HepG2 (cell line): Measurements from ENCODE around the gene ADGRV1. TPM values are rescaled to one million over a fixed set of nuclear protein-coding genes. Genes with fewer than 3 reads are reported as not detected.

ENCODE experiments used
- ATAC-seq: fragments of 200-7000 bp; cut with Tn5 transposase; 3 replicates; pipeline ENCODE4 v1.9.1; 2020; ENCODE audit warnings: mild to moderate bottlenecking, moderate library complexity
- BruUV-seq: library from RNA; stranded (reverse); fragments of 400-500 nt; replicated peaks from 2 replicates; lab custom pipeline; 2021; lab: Mats Ljungman, UMichigan
- CTCF ChIA-PET: fragments of 300-600 bp; formaldehyde crosslinking; extraction: SDS; loops from one replicate; lab custom pipeline; 2021; ENCODE audit warnings: low total read pairs, inconsistent platforms, low intra/inter-chr PET ratio; lab: Yijun Ruan, JAX
- POLR2A ChIA-PET: fragments of 350-600 bp; sonication (Branson Sonifier 250); formaldehyde crosslinking; loops from one replicate; lab custom pipeline; 2020; ENCODE audit warnings: antibody characterized with exemption, inconsistent platforms; lab: Yijun Ruan, JAX
- DNase-seq: peaks from one replicate; pipeline ENCODE4 v3.0.0-alpha.2; 2015; ENCODE audit warnings: low spot score
- FAIRE-seq: peaks from 3 replicates; lab custom pipeline; 2011; peaks lifted over from hg19 to GRCh38; lab: Jason Lieb, UNC
- H2AFZ ChIP-seq: one replicate; pipeline ENCODE4 v1.6.1; 2011; ENCODE audit warnings: low read length, inconsistent platforms
- H3K27ac ChIP-seq: fragments of 300-600 bp; 3 replicates; pipeline ENCODE4 v1.8.0; 2011; ENCODE audit warnings: mixed run types, mild to moderate bottlenecking, mixed read lengths, low read length, inconsistent platforms; ENCODE audit not compliant: insufficient read depth; ENCODE audit errors: extremely low read length
- H3K27me3 ChIP-seq, 2 experiments: fragments of 200-600 bp in 1 of 2; 2 replicates in 1 of 2; 3 replicates in 1 of 2; pipeline versions ENCODE4 v1.6.0 to v1.8.0; 2011; ENCODE audit warnings: low read length in 2 of 2, mild to moderate bottlenecking in 2 of 2, moderate library complexity in 2 of 2, inconsistent platforms in 1 of 2; ENCODE audit not compliant: insufficient read depth in 2 of 2, control insufficient read depth in 1 of 2
- H3K36me3 ChIP-seq, 2 experiments: fragments of 200-600 bp in 1 of 2; replicated peaks in 1 of 2; 2 replicates in 1 of 2; 3 replicates in 1 of 2; pipeline versions ENCODE4 v1.5.1 to v1.8.0; 2011; ENCODE audit warnings: low read length in 2 of 2, inconsistent platforms in 1 of 2; ENCODE audit not compliant: insufficient read depth in 2 of 2, control insufficient read depth in 1 of 2
- H3K4me1 ChIP-seq: 2 replicates; pipeline ENCODE4 v1.5.1; 2012; ENCODE audit warnings: low read length, inconsistent platforms; ENCODE audit not compliant: insufficient read depth
- H3K4me2 ChIP-seq: 2 replicates; pipeline ENCODE4 v1.6.0; 2011; ENCODE audit warnings: low read depth, low read length, inconsistent platforms
- H3K4me3 ChIP-seq, 3 experiments: fragments of 200-600 bp in 1 of 3; sonication (generic), shearing (Covaris generic) in 1 of 3; replicated peaks in 1 of 3; 2 replicates each; pipeline ENCODE4 v1.5.1; 2011 to 2016; ENCODE audit warnings: low read length in 3 of 3, inconsistent platforms in 2 of 3, low read depth in 2 of 3, mild to moderate bottlenecking in 2 of 3, control low read depth in 1 of 3, mixed read lengths in 1 of 3; ENCODE audit not compliant: insufficient read depth in 1 of 3
- H3K79me2 ChIP-seq: one replicate; pipeline ENCODE4 v1.6.1; 2011; ENCODE audit warnings: low read length, inconsistent platforms; ENCODE audit not compliant: insufficient read depth
- H3K9ac ChIP-seq: 2 replicates; pipeline ENCODE4 v1.6.0; 2011; ENCODE audit warnings: mild to moderate bottlenecking, low read depth, low read length, inconsistent platforms; ENCODE audit not compliant: insufficient read depth
- H3K9me3 ChIP-seq: 2 replicates; pipeline ENCODE4 v1.5.1; 2012; ENCODE audit warnings: mild to moderate bottlenecking, low read length
- H4K20me1 ChIP-seq: 2 replicates; pipeline ENCODE4 v1.6.0; 2011; ENCODE audit warnings: inconsistent platforms, mild to moderate bottlenecking, low read length, moderate library complexity; ENCODE audit not compliant: insufficient read depth
- CEBPB ChIP-seq: IDR thresholded peaks from 2 replicates; pipeline ENCODE4 v1.6.1; 2011; ENCODE audit warnings: low read depth, low read length, improper control_type of control experiment, borderline replicate concordance
- JUND ChIP-seq: sonication (generic); formaldehyde crosslinking; IDR thresholded peaks from 2 replicates; pipeline ENCODE4 v1.8.0; 2022; ENCODE audit warnings: mild to moderate bottlenecking, missing genetic modification reagents
- KDM2A ChIP-seq: sonication (generic); formaldehyde crosslinking; IDR thresholded peaks from 2 replicates; pipeline ENCODE4 v1.4.0; 2020; ENCODE audit warnings: low read depth, missing genetic modification reagents, borderline replicate concordance
- MAFG ChIP-seq: sonication (generic); formaldehyde crosslinking; IDR thresholded peaks from 2 replicates; pipeline ENCODE4 v1.5.1; 2020; ENCODE audit warnings: mild to moderate bottlenecking, missing genetic modification reagents
- MAFK ChIP-seq, 2 experiments: IDR thresholded peaks in 1 of 2; conservative IDR thresholded peaks in 1 of 2; 2 replicates each; pipeline ENCODE4 v1.6.1; 2011; ENCODE audit warnings: improper control_type of control experiment in 2 of 2, low read length in 2 of 2
- MBD4 ChIP-seq: IDR thresholded peaks from 2 replicates; pipeline ENCODE4 v1.6.1; 2012; ENCODE audit warnings: low read length, inconsistent platforms, borderline replicate concordance
- RAD21 ChIP-seq: fragments of 450-650 bp; formaldehyde crosslinking; IDR thresholded peaks from 2 replicates; pipeline ENCODE4 v1.5.0; 2020; ENCODE audit warnings: mild to moderate bottlenecking
- RELA ChIP-seq: sonication (generic); formaldehyde crosslinking; IDR thresholded peaks from 2 replicates; pipeline ENCODE4 v1.4.0; 2020; ENCODE audit warnings: missing genetic modification reagents
- TOE1 ChIP-seq: sonication (generic); formaldehyde crosslinking; IDR thresholded peaks from 2 replicates; pipeline ENCODE4 v1.4.0; 2020; ENCODE audit warnings: mild to moderate bottlenecking, missing genetic modification reagents
- ZBTB7A ChIP-seq: sonication (generic); formaldehyde crosslinking; IDR thresholded peaks from 2 replicates; pipeline ENCODE4 v1.8.0; 2022; ENCODE audit warnings: mild to moderate bottlenecking, missing genetic modification reagents
- ZFAT ChIP-seq: sonication (generic); formaldehyde crosslinking; conservative IDR thresholded peaks from 2 replicates; pipeline ENCODE4 v1.8.1; 2023; ENCODE audit warnings: missing genetic modification reagents, inconsistent platforms
- WGBS: methylation state at CpG from one replicate; pipeline ENCODE4 v1.1.6; 2017; ENCODE audit warnings: low lambda C conversion rate; 5-methylcytosine and 5-hydroxymethylcytosine counted together
- in situ Hi-C: cut with HindIII; loops from 2 replicates; pipeline ENCODE4 v1.10.0; 2017; ENCODE audit warnings: low pct_unique_long_range_greater_than_20kb; ENCODE audit not compliant: extremely low pct_ligation_motif_present
- intact Hi-C: fragments of 100-400 bp; cut with micrococcal nuclease; formaldehyde crosslinking; loops from one replicate; pipeline ENCODE4 v1.10.0; 2022; ENCODE audit not compliant: unreplicated experiment
- polyA plus RNA-seq, 8 experiments: library from polyadenylated mRNA; depleted of rRNA in 3 of 8; stranded (reverse) in 7 of 8; unstranded in 1 of 8; fragments of >200 nt; fragmentation: Illumina TruSeq in 4 of 8; extraction: Trizol in 4 of 8; gene quantifications; 2 replicates each; pipeline versions ENCODE4 v1.2.1 to v1.2.3, GENCODE V29; 2011 to 2016; ENCODE audit warnings: low read depth in 4 of 8, missing spikeins in 1 of 8, mixed read lengths in 1 of 8; ENCODE audit not compliant: insufficient read depth in 1 of 8
- total RNA-seq, 5 experiments: library from RNA; depleted of rRNA; stranded (reverse); fragments of >200 nt; fragmentation: Illumina TruSeq; extraction: Trizol; gene quantifications; 2 replicates each; pipeline ENCODE4 v1.2.3, GENCODE V29; 2016; ENCODE audit warnings: low read depth in 1 of 5

Gene ADGRV1
- total and polyA plus RNA-seq, 2 of the 13 experiments (the other 11 are each of a cell fraction or from before 2014, with no cell fraction given), result 1.7 to 3.9 TPM

- H3K4me1 ChIP-seq, result 0 out of 2 replicates have a peak, but pooled peaks cover 5% of the 10 kb centered on the region
- H4K20me1 ChIP-seq, result no peaks in the 10 kb centered on the region
- intact Hi-C loops, result no loop called here
- FAIRE-seq (no peak), ATAC-seq (no peak), DNase-seq (no peak)
- TF ChIP-seq MAFK (conservative IDR thresholded peaks at IDR 0.05 in 1 of 2, IDR thresholded peaks at IDR 0.05 in 1 of 2; ENCODE audit: low read length in 2 of 2) (0 out of 4 replicates have a peak, but pooled peaks of 1 of the 2 experiments have one; percentile 15), ZFAT (CRISPR knock-in tag) (no peak)
- no peak overlapping the region for H3K4me2 ChIP-seq
- H2AFZ ChIP-seq, result no peak overlapping the region
- H3K27me3 ChIP-seq, result no peaks in the 10 kb centered on the region
- no peak overlapping the region for H3K27ac ChIP-seq
- ChIA-PET POLR2A (no interaction called here), CTCF (no interaction called here)
- no TSS peak for BruUV-seq
- 74% methylated on average over 1 of the region's 1 CpG for WGBS
- in situ Hi-C loops, result no loop called here
- H3K9me3 ChIP-seq, result no peaks in the 10 kb centered on the region
- H3K4me3 ChIP-seq, result no peak overlapping the region
- H3K36me3 ChIP-seq, result no peaks in the 10 kb centered on the region
- no peak overlapping the region for H3K9ac ChIP-seq
- H3K79me2 ChIP-seq, result no peaks in the 10 kb centered on the region
These were observed 382.6 kb downstream of the ADGRV1 start for GRCh38 chr5:90941002-90941720.

- FAIRE-seq, result no peak
- CTCF ChIA-PET, result no interaction called here
- BruUV-seq, result no TSS peak
These were observed 385.5 kb downstream of the ADGRV1 start for GRCh38 chr5:90944116-90944515.

More at GRCh38 chr5:90944116-90944515, 385.5 kb downstream of the ADGRV1 start:
- H4K20me1 ChIP-seq, result no peaks in the 10 kb centered on the region
- intact Hi-C loops, result no loop called here
- TF ChIP-seq TOE1 (CRISPR knock-in tag), result no peak
- no peak for TF ChIP-seq MBD4
- TF ChIP-seq RAD21 (CRISPR knock-in tag), result no peak
- no peak for TF ChIP-seq KDM2A
- TF ChIP-seq RELA (CRISPR knock-in tag), result no peak
- TF ChIP-seq ZBTB7A (CRISPR knock-in tag), result no peak
- TF ChIP-seq CEBPB, result no peak
- TF ChIP-seq JUND (CRISPR knock-in tag), result no peak
- no peak for TF ChIP-seq MAFG (CRISPR knock-in tag)
- TF ChIP-seq, all 625 proteins: peak for 0
- Histone ChIP-seq H3K36me3 (no peaks in the 10 kb centered on the region), H3K4me2 (no peak overlapping the region), H3K27me3 (no peaks in the 10 kb centered on the region), H2AFZ (no peak overlapping the region), H3K79me2 (no peaks in the 10 kb centered on the region), H3K9ac (no peak overlapping the region), H3K4me3 (no peak overlapping the region), H3K4me1 (peaks cover 24% of the 10 kb centered on the region), H3K27ac (no peak overlapping the region), H3K9me3 (no peaks in the 10 kb centered on the region)
- DNase-seq, result no peak
- in situ Hi-C loops, result no loop called here
- POLR2A ChIA-PET, result no interaction called here
- no peak for ATAC-seq
